Psoas muscle (tissue), 8 donors: Measurements from ENCODE around the gene PREX1. TPM values are rescaled to one million over a fixed set of nuclear protein-coding genes. Genes with fewer than 3 reads are reported as not detected.

Source experiments
- ATAC-seq, 4 donors: fragments of 200-7000 bp; cut with Tn5 transposase; one replicate each; pipeline ENCODE4 v1.9.1; 2020; ENCODE audit warnings: moderate library complexity in 3 of 4, mild to moderate bottlenecking in 2 of 4
- DNase-seq, 2 donors: peaks; one replicate each; pipeline ENCODE4 v3.0.0-alpha.2; 2020
- H3K27ac ChIP-seq: fragments of 200-600 bp; one replicate; pipeline ENCODE4 v1.8.0; 2022
- H3K27me3 ChIP-seq, 3 donors: fragments of 200-600 bp in 1 of 3; one replicate each; pipeline versions ENCODE4 v1.6.1 to v1.8.0; 2013 to 2022; ENCODE audit warnings: low read length in 2 of 3, mild to moderate bottlenecking in 2 of 3, moderate library complexity in 1 of 3; ENCODE audit not compliant: insufficient read depth in 3 of 3
- H3K36me3 ChIP-seq, 2 donors: fragments of 200-600 bp in 1 of 2; one replicate each; pipeline versions ENCODE4 v1.6.1 to v1.8.0; 2013 to 2022; ENCODE audit warnings: low read depth in 1 of 2, mild to moderate bottlenecking in 1 of 2, moderate library complexity in 1 of 2; ENCODE audit not compliant: insufficient read depth in 1 of 2
- H3K4me1 ChIP-seq: fragments of 200-600 bp; one replicate; pipeline ENCODE4 v1.8.0; 2022
- H3K4me3 ChIP-seq: fragments of 200-600 bp; one replicate; pipeline ENCODE4 v1.8.0; 2022; ENCODE audit warnings: mild to moderate bottlenecking
- H3K9me3 ChIP-seq: fragments of 200-600 bp; one replicate; pipeline ENCODE4 v1.8.0; 2022
- WGBS, 3 donors: extraction: QIAGEN DNeasy Blood & Tissue Kit; methylation state at CpG; one replicate each; pipeline versions ENCODE4 v1.1.6 to v1.1.7; 2013; 5-methylcytosine and 5-hydroxymethylcytosine counted together
- intact Hi-C, 2 donors: fragments of 100-400 bp; cut with DNase I; formaldehyde crosslinking; loops; one replicate each; pipeline versions ENCODE4 v1.11.0 to v1.14.2; 2022
- polyA plus RNA-seq, 3 donors: library from polyadenylated mRNA; stranded (reverse); fragments of 200-250 nt; gene quantifications; one replicate each; pipeline ENCODE4 v1.2.3, GENCODE V29; 2013
- total RNA-seq, 4 donors: library from RNA; stranded (reverse); fragmentation: NEBNext Ultra II Directional in 2 of 4; extraction: Animal tissue kit (Norgen Biotek cat#: 25700) in 2 of 4; gene quantifications; one replicate each; pipeline versions ENCODE4 v1.2.1 to v1.2.4, GENCODE V29; 2021 to 2023
- TF ChIP-seq, protein P1 (sequence below): fragments of 200-600 bp; IDR thresholded peaks from one replicate; pipeline ENCODE4 v1.8.0; 2022; ENCODE audit warnings: antibody characterized with exemption
- donor health status: healthy with polysubstance abuse.
- donor health status: DM: no; HTN: no; CAD: no; lungs with moderate emphysema.
- donor health status: Bipolar disorder and iron deficiency.
- donor health status: healthy.
- donor health status: DM: yes; HTN: yes; CAD: no.
- donor health status: DM: no; HTN: no; CAD: no.
- donor health status: DM: no; HTN: no; CAD: no.
- donor health status: DM: yes; HTN: yes; CAD: no.

The PREX1 gene
- total and polyA plus RNA-seq, 7 donors, result 2.5 to 8.3 (median 5.3) TPM

DNA sequence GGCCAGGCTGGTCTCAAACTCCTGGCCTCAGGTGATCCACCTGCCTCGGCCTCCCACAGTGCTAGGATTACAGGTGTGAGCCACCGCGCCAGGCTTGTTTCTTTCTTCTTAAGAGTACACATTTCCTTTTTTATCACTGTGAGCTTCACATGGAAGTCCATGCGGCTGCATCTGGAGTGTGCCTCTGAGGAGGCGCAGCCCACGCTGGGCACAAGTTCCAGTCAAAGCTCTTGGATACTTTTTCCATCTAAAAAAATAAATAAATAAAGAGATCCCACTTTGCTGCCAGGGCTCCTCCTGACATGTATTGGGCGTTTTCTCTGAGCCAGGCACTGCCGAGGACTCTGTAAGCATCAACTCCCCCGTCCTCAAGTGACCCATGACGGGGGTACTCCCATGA, 123.0 kb downstream of the PREX1 start:
- Histone ChIP-seq H3K9me3 (no peaks in the 10 kb centered on the region), H3K4me1 (peaks cover 10% of the 10 kb centered on the region), H3K27me3 (no peaks in the 10 kb centered on the region), H3K36me3 (no peaks in the 10 kb centered on the region), H3K27ac (no peak overlapping the region), H3K4me3 (no peak overlapping the region)
- WGBS, 3 donors, result 86 to 91% (median 91%) methylated on average over 10 of the region's 10 CpGs
- TF ChIP-seq, protein P1, sequence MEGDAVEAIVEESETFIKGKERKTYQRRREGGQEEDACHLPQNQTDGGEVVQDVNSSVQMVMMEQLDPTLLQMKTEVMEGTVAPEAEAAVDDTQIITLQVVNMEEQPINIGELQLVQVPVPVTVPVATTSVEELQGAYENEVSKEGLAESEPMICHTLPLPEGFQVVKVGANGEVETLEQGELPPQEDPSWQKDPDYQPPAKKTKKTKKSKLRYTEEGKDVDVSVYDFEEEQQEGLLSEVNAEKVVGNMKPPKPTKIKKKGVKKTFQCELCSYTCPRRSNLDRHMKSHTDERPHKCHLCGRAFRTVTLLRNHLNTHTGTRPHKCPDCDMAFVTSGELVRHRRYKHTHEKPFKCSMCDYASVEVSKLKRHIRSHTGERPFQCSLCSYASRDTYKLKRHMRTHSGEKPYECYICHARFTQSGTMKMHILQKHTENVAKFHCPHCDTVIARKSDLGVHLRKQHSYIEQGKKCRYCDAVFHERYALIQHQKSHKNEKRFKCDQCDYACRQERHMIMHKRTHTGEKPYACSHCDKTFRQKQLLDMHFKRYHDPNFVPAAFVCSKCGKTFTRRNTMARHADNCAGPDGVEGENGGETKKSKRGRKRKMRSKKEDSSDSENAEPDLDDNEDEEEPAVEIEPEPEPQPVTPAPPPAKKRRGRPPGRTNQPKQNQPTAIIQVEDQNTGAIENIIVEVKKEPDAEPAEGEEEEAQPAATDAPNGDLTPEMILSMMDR, result no peak
- ATAC-seq, result no peak
- no peak for DNase-seq
- intact Hi-C loops, result no loop called here

GRCh38 chr20:48703511-48704219, 124.1 kb downstream of the PREX1 start:
- TF ChIP-seq, protein P1, result no peak
- 25 to 44% (median 40%) methylated on average over 15 of the region's 15 CpGs for WGBS, 3 donors
- no peak overlapping the region for H3K27ac ChIP-seq
- H3K9me3 ChIP-seq, result no peaks in the 10 kb centered on the region
- intact Hi-C loops, result no loop called here
- ATAC-seq (peak in 3 of 4 donors; percentile 30 to 49 (median 34)), DNase-seq (peak in 1 of 2 donors; percentile 77)
- peaks cover 10% of the 10 kb centered on the region for H3K4me1 ChIP-seq
- no peaks in the 10 kb centered on the region for H3K36me3 ChIP-seq
- H3K4me3 ChIP-seq, result no peak overlapping the region
- no peaks in the 10 kb centered on the region for H3K27me3 ChIP-seq

DNA sequence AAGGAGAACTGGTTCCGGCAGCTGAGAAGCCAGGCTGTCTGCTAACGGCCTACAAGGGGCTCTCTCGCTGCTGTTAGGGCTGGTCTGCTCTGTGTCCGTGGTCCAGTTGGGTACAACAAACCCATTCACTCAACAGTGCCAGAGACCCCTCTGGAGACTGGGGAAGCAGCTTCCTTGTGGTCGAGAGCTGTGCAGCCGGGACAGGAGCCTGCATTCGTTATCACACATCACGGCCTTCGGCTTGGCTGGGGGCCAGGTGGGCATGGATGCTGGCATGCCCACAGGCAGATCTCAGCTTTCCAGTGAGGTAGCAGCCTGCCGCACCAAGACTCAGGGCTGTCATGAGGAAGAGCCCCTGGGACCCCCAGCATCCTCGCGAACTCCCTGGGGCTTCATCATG, 124.7 kb downstream of the PREX1 start:
- WGBS, 3 donors, result 38 to 53% (median 45%) methylated on average over 12 of the region's 12 CpGs
- ATAC-seq (peak in 1 of 4 donors; percentile 10), DNase-seq (peak in 1 of 2 donors; percentile 67)
- intact Hi-C loops, result no loop called here
- Histone ChIP-seq H3K4me1 (peaks cover 10% of the 10 kb centered on the region), H3K4me3 (no peak overlapping the region), H3K27ac (no peak overlapping the region), H3K36me3 (no peaks in the 10 kb centered on the region), H3K27me3 (no peaks in the 10 kb centered on the region), H3K9me3 (no peaks in the 10 kb centered on the region)
- TF ChIP-seq, protein P1, result no peak

DNA sequence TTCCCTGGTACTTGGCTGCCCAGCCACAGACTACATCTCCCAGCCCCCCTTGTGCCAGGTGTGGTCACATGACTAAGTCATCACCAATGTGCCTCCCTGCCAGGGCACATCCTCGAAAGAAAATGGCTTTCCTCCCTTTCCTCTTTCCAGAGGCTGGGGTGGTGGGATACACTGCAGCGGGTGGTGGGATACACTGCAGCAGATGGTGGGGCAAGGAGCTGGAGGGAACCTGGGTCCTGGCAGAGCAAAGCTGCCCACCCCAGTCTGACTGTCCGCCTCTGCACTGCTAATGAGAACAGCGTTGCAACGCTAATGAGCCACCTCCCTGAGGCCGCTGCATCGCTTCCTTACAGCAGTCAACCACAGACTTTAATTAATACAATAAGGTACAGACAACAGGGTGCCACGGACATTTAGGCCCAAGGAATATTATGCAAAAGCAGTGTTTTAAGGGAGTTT, 125.3 kb downstream of the PREX1 start:
- no peaks in the 10 kb centered on the region for H3K27me3 ChIP-seq
- no peaks in the 10 kb centered on the region for H3K9me3 ChIP-seq
- peaks cover 10% of the 10 kb centered on the region for H3K4me1 ChIP-seq
- no peak overlapping the region for H3K27ac ChIP-seq
- ATAC-seq, result no peak
- H3K4me3 ChIP-seq, result no peak overlapping the region
- 86 to 93% (median 92%) methylated on average over 8 of the region's 8 CpGs for WGBS, 3 donors
- TF ChIP-seq, protein P1, result no peak
- H3K36me3 ChIP-seq, result no peaks in the 10 kb centered on the region
- intact Hi-C loops, result no loop called here
- DNase-seq, result no peak
